ENCODE results near the gene TBC1D25. TPM values are rescaled to one million over a fixed set of nuclear protein-coding genes. Genes with fewer than 3 reads are reported as not detected.
A peak's percentile ranks its signal among the peaks of the same experiment; 100 is the strongest.

Gene TBC1D25
- total RNA-seq, 1 experiment from 2014 or later, result 18.2 TPM

DNA sequence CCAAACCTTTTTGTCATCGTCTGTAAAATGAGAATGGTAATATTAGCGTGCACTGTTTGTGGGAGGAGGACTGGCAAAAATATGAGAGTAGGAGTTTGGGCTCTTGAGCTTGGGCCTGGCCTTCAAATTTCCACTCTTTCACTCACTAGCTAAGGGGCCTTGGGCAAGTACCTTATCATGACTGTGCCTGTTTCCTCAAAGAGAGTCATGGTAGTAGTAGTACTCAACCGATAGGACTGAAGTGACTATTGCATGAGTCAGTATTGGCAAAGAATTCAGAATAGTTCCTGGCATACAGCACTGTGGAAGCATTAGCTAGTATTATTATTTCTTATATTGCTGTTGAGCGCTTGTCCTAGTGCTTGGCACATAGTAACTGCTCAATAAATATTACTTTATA is 18.8 kb downstream of the TBC1D25 start:
- Mint-ChIP-seq H3K4me3 (ENCODE audit: unreplicated experiment) (no peak overlapping the region), H3K27ac (ENCODE audit: low read depth, unreplicated experiment) (no peak overlapping the region), H3K27me3 (ENCODE audit: insufficient read depth, unreplicated experiment) (no peaks in the 10 kb centered on the region), H3K4me1 (ENCODE audit: insufficient read depth, unreplicated experiment) (no peaks in the 10 kb centered on the region), H3K9me3 (ENCODE audit: unreplicated experiment) (no peaks in the 10 kb centered on the region), H3K36me3 (ENCODE audit: insufficient read depth, unreplicated experiment) (peaks cover 37% of the 10 kb centered on the region)
- ChIA-PET POLR2A (interaction anchor here (0.6 to 2.0 kb wide), 6 partner anchors 16 to 1197 kb away, joined by 4 to 11 read pairs (median 5); partner anchors contain the start of genes RBM3 and TBC1D25), CTCF (interaction anchor here (0.7 kb wide), 1 partner anchor 104 kb away, joined by 3 read pairs; no protein-coding TSS in a partner anchor)
- DNase-seq (ENCODE audit: unreplicated experiment), result peak; percentile 72
- intact Hi-C loops (cut with micrococcal nuclease), result no loop called here
- BruUV-seq (replicated peaks), result no TSS peak
- TF ChIP-seq, protein P1, sequence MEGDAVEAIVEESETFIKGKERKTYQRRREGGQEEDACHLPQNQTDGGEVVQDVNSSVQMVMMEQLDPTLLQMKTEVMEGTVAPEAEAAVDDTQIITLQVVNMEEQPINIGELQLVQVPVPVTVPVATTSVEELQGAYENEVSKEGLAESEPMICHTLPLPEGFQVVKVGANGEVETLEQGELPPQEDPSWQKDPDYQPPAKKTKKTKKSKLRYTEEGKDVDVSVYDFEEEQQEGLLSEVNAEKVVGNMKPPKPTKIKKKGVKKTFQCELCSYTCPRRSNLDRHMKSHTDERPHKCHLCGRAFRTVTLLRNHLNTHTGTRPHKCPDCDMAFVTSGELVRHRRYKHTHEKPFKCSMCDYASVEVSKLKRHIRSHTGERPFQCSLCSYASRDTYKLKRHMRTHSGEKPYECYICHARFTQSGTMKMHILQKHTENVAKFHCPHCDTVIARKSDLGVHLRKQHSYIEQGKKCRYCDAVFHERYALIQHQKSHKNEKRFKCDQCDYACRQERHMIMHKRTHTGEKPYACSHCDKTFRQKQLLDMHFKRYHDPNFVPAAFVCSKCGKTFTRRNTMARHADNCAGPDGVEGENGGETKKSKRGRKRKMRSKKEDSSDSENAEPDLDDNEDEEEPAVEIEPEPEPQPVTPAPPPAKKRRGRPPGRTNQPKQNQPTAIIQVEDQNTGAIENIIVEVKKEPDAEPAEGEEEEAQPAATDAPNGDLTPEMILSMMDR (IDR thresholded peaks at IDR 0.05; ENCODE audit: unreplicated experiment), result no peak

DNA sequence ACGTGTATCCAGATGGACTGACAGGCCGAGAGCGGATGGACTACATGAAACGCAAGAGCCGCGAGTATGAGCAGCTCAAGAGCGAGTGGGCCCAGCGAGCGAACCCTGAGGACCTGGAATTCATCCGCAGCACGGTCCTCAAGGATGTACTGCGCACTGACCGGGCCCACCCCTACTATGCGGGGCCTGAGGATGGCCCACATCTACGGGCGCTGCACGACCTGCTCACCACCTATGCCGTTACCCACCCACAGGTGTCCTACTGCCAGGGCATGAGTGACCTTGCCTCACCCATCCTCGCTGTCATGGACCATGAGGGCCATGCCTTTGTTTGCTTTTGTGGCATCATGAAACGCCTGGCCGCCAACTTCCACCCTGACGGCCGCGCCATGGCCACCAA is 20.1 kb downstream of the TBC1D25 start:
- H3K27ac Mint-ChIP-seq (ENCODE audit: low read depth, unreplicated experiment), result no peak overlapping the region
- H3K4me3 Mint-ChIP-seq (ENCODE audit: unreplicated experiment), result no peak overlapping the region
- BruUV-seq (replicated peaks), result no TSS peak
- ChIA-PET CTCF (interaction anchor here (0.6 to 0.9 kb wide), 2 partner anchors 29 to 78 kb away, joined by 3 read pairs; no protein-coding TSS in a partner anchor), POLR2A (no interaction called here)
- no peaks in the 10 kb centered on the region for H3K9me3 Mint-ChIP-seq (ENCODE audit: unreplicated experiment)
- H3K27me3 Mint-ChIP-seq (ENCODE audit: insufficient read depth, unreplicated experiment), result no peaks in the 10 kb centered on the region
- intact Hi-C loops (cut with micrococcal nuclease), result no loop called here
- DNase-seq (ENCODE audit: unreplicated experiment), result no peak
- TF ChIP-seq, protein P1 (IDR thresholded peaks at IDR 0.05; ENCODE audit: unreplicated experiment), result no peak
- H3K4me1 Mint-ChIP-seq (ENCODE audit: insufficient read depth, unreplicated experiment), result no peaks in the 10 kb centered on the region
- peaks cover 41% of the 10 kb centered on the region for H3K36me3 Mint-ChIP-seq (ENCODE audit: insufficient read depth, unreplicated experiment)

DNA sequence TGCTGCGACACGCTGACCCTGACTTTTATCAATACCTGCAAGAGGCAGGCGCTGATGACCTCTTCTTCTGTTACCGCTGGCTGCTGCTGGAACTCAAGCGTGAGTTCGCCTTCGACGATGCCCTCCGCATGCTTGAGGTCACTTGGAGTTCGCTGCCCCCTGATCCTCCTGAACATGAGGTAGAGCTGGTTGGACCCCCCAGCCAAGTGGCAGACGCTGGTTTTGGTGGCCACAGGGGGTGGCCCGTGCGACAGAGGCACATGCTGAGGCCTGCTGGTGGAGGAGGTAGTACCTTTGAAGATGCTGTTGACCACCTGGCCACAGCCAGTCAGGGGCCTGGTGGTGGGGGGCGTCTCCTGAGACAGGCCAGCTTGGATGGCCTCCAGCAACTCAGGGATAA is 20.5 kb downstream of the TBC1D25 start:
- no peak for DNase-seq (ENCODE audit: unreplicated experiment)
- no TSS peak for BruUV-seq (replicated peaks)
- Mint-ChIP-seq H3K27me3 (ENCODE audit: insufficient read depth, unreplicated experiment) (no peaks in the 10 kb centered on the region), H3K36me3 (ENCODE audit: insufficient read depth, unreplicated experiment) (peaks cover 41% of the 10 kb centered on the region), H3K4me1 (ENCODE audit: insufficient read depth, unreplicated experiment) (no peaks in the 10 kb centered on the region), H3K9me3 (ENCODE audit: unreplicated experiment) (no peaks in the 10 kb centered on the region), H3K27ac (ENCODE audit: low read depth, unreplicated experiment) (no peak overlapping the region), H3K4me3 (ENCODE audit: unreplicated experiment) (no peak overlapping the region)
- ChIA-PET POLR2A (no interaction called here), CTCF (interaction anchor here (0.9 kb wide), 1 partner anchor 29 kb away, joined by 3 read pairs; no protein-coding TSS in a partner anchor)
- TF ChIP-seq, protein P1 (IDR thresholded peaks at IDR 0.05; ENCODE audit: unreplicated experiment), result no peak
- intact Hi-C loops (cut with micrococcal nuclease), result no loop called here

DNA sequence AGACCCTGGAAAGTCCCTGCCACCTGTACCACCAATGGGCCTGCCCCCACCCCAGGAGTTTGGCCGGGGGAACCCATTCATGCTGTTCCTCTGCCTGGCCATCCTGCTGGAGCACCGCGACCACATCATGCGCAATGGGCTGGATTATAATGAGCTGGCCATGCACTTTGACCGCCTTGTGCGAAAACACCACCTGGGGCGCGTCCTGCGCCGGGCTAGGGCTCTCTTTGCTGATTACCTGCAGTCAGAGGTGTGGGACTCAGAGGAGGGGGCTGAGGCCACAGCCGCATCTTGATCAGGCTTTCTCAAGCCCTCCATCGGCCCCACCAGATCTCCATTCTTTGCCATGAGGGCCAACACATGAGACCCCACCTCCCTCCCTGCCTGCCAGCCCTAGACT is 21.2 kb downstream of the TBC1D25 start:
- H3K9me3 Mint-ChIP-seq (ENCODE audit: unreplicated experiment), result no peaks in the 10 kb centered on the region
- CTCF ChIA-PET, result interaction anchor here (0.5 kb wide), 1 partner anchor 87 kb away, joined by 6 read pairs; no protein-coding TSS in a partner anchor
- H3K4me3 Mint-ChIP-seq (ENCODE audit: unreplicated experiment), result no peak overlapping the region
- intact Hi-C loops (cut with micrococcal nuclease), result no loop called here
- H3K27me3 Mint-ChIP-seq (ENCODE audit: insufficient read depth, unreplicated experiment), result no peaks in the 10 kb centered on the region
- peaks cover 35% of the 10 kb centered on the region for H3K36me3 Mint-ChIP-seq (ENCODE audit: insufficient read depth, unreplicated experiment)
- no peaks in the 10 kb centered on the region for H3K4me1 Mint-ChIP-seq (ENCODE audit: insufficient read depth, unreplicated experiment)
- no peak overlapping the region for H3K27ac Mint-ChIP-seq (ENCODE audit: low read depth, unreplicated experiment)
- BruUV-seq (replicated peaks), result no TSS peak
- DNase-seq (ENCODE audit: unreplicated experiment), result no peak
- POLR2A ChIA-PET, result interaction anchor here (0.7 kb wide), 1 partner anchor 234 kb away, joined by 3 read pairs; no protein-coding TSS in a partner anchor
- TF ChIP-seq, protein P1 (IDR thresholded peaks at IDR 0.05; ENCODE audit: unreplicated experiment), result no peak

All from MCF 10A (cell line).